Glomerular visceral epithelial cell (primary cell): ENCODE measurements around the gene FGL2.
"Not testable (repeated sequence)": the region's sequence is repeated elsewhere in the genome, so short reads cannot be mapped to it uniquely, and the experiment has no call there.

Source experiments
- DNase-seq: peaks from one replicate; pipeline ENCODE4 v3.0.0-alpha.2; 2016; ENCODE audit errors: extremely low spot score

The FGL2 gene

DNA sequence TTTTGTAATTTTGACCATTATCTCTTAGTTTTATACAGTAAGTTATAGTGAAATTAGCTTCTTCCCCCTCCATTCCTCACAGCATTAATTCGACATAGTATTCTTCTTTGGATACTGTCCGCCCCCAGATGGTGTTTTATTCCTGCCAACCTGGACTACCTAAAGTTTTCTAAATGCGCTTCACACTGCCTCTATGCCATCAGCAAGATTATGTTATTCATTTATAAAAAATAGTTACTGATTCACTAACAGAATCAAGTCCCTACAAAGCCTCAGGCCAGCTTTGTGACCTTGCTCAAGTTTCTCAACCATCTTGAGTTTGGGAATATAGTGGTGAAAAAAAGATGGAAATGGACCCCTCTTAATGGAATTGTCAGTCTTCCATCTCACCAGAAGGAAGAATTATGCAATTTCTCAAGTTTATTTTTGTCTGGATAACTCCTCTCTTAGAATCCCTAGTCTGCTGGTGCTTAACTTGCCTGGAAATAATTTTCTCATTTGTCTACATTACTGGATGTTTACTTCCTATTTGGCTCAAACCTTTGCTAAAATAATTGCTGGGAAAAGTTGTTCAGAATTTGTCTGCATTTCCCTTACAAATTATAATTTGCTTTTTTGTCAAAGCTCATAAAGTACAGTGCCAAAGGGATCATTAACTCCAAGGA, 16.7 kb upstream of the FGL2 start:
- DNase-seq: no peak

DNA sequence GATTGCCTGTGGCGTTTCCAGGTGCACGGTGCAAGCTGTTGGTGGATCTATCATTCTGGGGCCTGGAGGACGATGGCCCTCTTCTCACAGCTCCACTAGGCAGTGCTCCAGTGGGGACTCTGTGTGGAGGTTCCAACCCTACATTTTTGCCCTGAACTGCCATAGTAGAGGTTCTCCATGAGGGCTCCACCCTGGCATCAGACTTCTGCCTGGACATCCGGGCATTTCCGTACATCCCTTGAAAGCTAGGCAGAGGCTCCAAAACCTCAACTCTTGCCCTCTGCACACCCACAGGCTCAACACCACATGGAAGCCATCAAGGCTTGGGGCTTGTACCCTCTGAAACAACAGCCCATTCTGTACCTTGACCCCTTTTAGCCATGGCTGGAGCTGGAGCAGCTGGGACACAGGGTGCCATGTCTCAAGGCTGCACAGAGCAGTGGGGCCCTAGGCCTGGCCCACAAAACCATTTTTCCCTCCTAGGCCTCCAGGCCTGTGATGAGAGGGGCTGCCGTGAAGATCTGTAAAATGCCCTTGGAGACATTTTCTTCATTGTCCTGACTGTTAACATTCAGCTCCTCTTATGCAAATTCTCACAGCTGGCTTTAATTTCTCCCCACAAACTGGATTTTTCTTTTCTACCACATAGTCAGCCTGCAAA, 10.0 kb upstream of the FGL2 start:
- DNase-seq: no peak

DNA sequence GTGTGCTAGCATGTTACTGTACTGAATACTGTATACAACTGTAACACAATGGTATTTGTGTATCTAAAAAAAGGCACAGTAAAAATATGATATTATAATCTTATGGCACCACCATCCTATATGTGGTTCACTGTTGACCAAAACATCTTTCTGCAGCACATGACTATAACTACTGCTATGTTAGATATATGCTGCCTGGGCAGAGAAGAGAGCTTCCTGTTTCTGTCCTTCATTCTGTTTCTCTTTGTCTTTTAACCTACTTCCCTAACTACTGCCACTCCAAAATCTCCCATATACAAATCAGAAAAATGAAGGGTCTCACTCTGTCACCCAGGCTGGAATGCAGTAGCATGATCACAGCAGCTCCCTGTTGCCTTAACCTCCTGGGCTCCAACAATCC, 8.8 kb upstream of the FGL2 start:
- no peak for DNase-seq

- no peak for DNase-seq
These were observed 6.1 kb upstream of the FGL2 start for GRCh38 chr7:77205706-77206105.

GRCh38 chr7:77202481-77202976, 2.9 kb upstream of the FGL2 start:
- DNase-seq: no peak

DNA sequence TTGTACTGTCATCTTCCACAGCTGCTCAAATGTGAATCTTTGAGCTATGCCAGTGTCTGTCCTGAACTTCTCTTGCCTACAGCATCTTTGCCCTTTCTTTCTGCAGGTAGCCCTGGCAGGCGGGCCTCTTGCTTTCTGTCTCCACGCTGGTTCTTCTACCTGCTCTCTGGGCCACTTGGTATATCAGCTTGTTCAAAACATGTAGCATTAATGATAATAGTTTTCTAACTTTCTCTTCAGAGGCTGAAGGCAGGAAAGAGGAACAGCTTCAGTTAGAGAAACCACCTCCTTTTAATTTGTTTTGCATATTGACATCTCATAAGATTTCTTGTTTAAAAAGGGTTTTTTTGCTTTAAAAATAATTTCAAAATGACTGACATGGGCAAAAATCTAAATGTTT, 923 bp upstream of the FGL2 start:
- no peak for DNase-seq

DNA sequence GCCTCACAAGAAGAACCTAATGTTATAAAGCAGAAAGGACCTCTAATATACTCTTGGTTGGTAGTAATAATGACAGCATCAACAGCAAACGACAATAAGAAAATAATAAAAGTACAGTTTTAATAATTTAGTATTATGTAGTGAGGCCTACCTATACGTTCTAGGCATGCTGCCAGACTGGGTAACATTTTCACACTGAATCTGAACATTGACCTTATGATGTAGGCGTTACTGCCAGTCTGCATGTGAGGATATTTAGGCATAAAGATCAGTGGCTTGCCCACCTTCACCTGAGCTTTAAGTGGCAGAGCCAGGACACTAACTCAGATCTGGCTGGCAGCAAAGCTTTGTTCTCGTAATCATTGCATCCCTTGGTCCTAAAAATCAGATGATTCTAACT, 2.5 kb downstream of the FGL2 start:
- DNase-seq: no peak

DNA sequence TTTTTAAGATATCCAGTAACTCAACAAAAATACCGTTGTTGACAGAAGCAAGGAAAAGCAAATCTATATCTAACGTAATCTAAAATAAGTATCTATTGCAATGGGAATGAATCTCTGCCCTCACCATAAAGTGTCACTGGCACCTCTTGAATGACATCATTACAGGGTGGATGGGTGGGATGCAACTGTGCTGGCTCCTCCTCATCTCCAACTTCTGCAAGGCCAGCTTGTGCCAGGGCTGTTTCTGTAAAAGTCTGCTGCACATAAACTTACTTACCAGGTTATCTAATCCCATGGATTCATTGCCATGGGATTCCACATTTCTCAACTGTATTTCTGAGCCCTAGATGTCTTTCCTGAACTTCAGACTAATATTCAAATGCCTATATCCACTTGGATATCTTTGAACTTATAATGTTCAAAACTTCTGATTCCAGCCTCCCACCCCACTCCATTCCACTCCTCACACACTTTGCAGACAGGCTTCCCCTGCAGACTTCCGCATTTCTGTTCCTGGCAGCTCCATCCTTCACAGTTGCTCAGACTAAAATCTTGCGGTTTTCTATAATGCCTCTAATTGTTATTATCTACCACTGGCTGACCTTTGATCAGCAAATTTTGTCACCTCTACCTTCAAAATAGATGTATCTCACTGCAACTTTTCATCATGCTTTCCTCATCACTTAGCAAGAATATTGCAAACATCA, 10.7 kb downstream of the FGL2 start:
- no peak for DNase-seq

DNA sequence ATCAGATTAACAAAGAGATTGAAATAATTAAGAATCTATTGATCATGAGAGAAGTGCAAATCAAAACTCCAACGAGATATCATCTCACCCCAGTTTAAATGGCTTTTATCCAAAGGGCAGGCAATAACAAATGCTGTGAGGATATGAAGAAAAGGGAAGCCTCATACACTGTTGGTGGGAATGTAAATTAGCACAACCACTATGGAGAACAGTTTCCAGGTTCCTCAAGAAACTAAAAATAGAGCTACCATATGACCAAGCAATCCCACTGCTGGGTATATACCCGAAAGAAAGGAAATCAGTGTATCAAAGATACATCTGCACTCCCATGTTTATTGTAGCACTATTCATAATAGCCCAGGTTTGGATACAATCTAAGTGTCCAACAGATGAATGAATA, 13.8 kb downstream of the FGL2 start:
- no peak for DNase-seq

GRCh38 chr7:77184990-77185389, 14.6 kb downstream of the FGL2 start:
- no peak for DNase-seq

- no peak for DNase-seq
These were observed 15.2 kb downstream of the FGL2 start for GRCh38 chr7:77184463-77184862.

DNA sequence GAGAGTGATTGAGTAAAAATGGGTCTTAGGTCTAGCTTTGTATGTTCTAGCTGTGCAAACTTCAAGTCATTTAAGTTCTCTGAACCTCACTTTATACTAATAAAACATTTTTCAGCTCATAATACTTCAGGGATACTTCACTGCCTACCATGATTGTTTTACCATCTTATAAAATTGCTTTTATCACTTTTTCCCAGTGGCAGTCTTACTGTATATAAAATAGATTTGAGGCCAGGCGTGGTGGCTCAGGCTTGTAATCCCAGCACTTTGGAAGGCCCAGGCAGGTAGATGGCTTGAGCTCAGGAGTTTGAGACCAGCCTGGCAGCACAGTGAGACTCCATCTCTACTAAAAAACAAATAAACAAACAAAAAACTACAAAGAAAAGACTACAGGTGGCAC, 17.4 kb downstream of the FGL2 start:
- DNase-seq: no peak

DNA sequence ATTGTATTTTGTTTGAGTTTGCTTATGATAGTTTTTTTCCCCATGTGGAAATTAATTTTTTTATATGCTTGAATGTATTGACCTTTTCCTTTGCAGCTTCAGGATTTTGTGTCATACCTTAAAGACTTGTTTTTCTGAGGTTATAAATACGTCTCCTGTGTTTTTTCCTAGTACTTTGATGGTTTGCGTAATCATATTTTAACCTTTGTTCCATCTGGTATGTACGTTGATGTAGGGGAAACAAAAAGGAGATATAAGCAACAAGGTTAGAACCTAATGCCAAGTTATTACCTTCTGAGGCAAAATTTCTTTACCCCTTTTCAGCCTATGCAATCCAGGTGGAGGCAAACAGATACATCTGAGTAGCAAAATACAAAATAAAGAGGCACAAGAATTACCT, 17.9 kb downstream of the FGL2 start:
- no peak for DNase-seq

DNA sequence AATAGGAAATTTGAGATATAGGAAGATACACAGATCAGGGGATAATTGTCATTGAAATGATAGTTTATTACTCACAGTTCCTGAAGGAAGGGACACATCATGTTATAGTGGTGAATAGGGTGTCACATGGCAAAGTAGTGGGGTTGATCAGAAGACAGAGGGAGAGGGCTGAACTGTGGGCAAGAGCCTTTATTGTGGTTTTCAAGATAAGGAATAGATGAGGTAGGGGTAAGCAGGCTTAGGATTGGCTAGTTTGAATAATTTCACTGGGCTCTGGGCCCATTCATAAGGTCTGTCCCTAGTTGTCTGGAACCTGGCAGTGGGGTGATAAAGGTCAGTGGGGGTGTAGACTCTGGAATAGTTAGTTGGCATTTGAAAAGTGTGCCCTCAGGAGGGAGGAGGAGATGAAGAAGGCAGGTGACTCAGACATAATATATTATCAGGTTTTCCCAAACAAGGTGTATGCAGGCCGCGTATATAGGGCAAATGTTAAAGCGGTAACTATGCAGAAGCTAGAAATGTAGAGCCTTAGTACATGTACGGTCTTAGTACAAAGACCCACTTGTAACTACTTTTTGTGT, 18.5 kb downstream of the FGL2 start:
- no peak for DNase-seq

DNA sequence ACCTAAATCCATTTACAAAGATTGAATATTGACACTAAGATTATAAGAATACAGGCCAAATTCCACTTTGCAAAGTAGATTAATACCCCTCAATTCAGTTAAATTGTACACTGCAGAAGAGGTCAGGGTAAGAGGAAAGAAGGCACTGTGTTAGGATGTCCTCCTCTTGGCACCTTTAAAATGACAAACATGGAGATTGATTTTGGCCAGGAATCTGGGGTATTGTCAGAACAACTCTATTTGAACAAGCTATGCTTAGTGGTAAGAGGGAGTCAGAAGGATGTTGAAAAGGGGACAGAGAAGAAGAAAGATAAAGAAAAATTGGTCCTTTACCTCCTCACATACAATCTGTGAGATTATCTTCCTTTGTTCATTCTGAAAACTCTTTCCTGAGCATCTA, 21.6 kb downstream of the FGL2 start:
- DNase-seq: not testable (repeated sequence)

- DNase-seq: not testable (repeated sequence)
These were observed 22.2 kb downstream of the FGL2 start for GRCh38 chr7:77177321-77177904.

GRCh38 chr7:77175274-77175800, 24.3 kb downstream of the FGL2 start:
- not testable (repeated sequence) for DNase-seq

DNA sequence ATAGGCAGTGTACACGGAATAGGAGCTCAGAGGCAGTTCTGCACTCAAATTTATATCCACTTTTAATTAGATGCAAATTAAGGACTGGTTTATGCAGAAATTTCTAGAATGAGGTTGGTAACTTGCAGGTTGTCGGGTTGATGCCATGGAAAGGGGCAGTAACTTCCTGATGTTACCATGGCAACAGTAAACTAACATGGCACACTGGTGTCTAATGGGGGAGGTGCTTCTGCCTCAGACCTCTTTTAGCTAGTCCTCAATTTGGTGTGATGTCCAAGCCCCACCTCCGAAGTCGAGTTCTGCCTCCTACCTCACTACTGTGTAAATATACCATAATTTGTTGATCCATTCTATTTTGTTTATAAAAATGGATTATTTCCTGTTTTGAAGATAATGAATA, 25.2 kb downstream of the FGL2 start:
- DNase-seq: not testable (repeated sequence)

GRCh38 chr7:77172437-77173172, 27.0 kb downstream of the FGL2 start:
- DNase-seq: not testable (repeated sequence)

DNA sequence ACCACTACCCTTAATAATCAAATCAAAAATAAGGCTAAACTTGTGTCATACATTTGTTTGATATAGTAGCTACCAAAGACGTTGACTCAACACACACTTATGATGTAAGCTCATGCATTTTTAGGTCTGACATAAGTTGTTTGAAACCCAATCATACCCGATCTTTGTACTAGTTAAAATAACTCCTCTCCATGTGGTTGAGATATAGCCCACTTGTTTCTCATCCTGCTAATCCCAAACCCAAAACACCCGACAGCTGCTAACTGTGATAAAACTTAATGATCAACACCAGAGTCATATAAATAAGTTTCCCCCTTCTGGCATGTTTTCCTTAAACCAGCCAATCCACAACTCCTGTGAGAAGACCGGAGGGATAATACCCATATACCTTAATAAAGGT, 28.5 kb downstream of the FGL2 start:
- DNase-seq: not testable (repeated sequence)

- DNase-seq: no peak
These were observed 42.2 kb downstream of the FGL2 start for GRCh38 chr7:77157446-77157845.
